DLD1 (cell line): Measurements from ENCODE around the gene GRM7.

ENCODE experiments used
- in situ Hi-C: cut with HindIII; loops from 2 replicates; pipeline ENCODE4 v1.10.0; 2017; ENCODE audit warnings: low sequenced_read_pairs

GRM7 gene

DNA sequence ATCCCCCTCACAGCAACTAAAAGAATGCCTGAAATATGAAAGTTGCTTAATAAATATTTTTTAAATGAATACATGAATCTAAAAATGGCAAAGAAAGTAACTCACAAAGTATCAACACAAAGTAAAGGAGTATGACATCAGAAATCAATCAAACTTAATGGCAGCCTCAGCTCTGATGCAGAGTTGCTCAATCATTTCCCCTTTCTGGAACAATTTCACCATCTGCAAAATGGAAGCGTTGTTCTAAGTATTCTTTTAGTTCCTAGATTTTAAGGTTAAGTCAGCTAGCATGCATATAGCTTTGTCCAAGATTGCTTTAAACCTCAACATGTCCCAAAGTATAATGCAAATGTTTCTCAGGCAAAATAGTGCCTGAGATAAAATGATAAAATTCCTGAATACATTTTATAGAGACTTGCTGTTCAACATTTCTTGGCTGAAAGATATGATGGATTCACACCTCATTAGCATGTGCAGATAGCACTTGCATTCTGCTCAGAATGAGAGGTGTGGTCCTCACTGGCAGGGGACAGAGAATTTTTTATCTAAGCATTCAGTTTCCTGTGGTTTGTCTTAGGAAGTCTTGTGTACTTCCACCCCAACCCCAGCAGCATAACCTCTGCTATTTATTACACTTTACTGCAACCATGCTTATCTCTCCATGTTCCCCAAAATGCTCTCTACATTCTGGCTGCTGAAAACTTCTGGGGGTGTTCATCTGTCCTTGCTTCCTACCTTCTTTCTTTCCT, 429.3 kb downstream of the GRM7 start:
- in situ Hi-C loops = no loop called here

DNA sequence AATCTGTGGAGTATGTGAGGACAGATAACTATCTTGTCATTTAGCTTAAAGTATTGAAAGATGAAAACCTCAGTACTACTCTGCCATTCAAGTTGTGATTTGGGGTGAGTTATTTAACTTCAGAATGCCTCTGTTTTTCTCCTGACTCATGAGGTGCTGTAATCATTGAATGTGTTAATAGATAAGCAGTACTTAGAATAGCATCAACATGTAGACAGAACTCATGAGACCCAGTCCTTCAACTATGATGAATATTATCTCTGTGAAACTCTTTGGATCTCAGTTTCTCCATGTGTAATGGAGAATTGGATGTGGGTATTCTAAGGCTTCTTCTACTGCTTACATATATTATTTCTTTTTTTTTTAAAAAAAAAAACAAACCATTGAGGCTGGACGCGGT, 431.4 kb downstream of the GRM7 start:
- in situ Hi-C loops = no loop called here

DNA sequence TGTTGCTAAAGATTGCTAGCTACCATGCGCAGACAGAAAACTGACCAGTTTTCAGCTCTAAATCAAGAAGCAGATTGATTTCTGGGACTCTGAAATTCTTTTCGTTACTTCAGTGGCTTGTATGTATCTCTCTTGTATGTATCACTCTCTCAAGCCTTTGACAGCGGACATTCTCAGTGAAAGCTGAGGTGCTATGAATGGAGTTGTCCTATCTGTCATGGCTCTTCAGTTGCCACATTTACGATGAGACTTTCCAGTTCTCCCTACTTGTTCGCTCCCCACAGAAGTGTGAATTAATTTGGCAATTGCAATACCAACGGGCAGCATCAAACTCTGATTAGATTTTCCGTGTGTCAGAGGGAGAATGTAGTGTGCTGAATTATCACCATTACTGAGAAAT, 432.4 kb downstream of the GRM7 start:
- in situ Hi-C loops = no loop called here

DNA sequence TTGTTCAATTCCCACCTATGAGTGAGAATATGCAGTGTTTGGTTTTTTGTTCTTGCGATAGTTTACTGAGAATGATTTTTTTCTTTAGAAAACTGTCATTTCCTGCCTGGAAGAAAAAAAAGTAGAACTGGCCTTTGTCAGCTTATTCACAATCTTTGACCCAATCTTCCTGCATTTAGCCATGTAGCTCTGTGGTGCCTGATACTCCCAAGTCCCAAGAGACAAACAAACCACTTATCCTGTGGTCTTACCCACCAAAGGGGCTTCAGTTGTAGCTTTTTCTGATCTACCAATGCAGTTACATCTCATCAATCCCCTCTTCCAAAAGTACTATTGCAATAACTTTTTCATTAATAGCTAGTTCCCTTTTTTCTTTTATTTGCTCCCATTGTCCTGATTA, 444.6 kb downstream of the GRM7 start:
- in situ Hi-C loops = no loop called here

DNA sequence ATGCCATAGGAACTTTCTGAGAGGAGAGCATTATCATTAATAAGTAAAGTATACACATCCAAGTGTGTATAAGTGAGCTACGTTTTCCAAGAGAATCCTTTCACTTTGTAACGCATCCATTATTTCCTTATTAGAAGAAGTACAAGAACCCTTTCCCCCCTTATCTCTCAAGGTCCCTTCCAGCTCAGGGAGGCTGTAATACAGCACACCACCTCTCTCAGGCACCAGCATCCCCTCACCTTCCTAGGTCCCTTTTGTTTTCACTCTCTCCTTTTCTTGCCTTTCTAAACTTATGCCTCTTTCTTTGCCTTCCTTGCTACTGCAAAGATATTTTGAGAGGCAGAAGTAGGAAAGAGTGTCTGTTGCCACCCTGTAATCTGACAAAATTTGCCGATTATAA, 446.0 kb downstream of the GRM7 start:
- in situ Hi-C loops = no loop called here

DNA sequence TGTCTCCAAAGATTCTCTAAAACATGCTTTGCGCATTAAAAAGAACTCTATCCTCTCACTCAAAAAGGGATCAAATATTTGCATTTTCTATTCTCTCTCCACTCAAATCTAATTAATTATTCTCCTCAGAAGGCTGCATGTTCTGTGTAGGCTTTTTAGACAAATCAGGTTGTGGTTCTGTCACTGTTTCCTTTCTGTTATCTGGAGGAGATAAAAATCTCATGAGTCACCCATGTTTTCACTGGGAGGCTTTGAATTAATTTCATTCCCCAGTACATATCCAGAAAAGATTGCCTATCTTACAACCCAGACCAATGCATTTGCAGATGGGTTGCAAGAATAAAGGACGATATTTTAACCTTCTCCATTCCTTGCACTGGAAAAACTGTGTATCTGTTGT, 446.5 kb downstream of the GRM7 start:
- in situ Hi-C loops = no loop called here

DNA sequence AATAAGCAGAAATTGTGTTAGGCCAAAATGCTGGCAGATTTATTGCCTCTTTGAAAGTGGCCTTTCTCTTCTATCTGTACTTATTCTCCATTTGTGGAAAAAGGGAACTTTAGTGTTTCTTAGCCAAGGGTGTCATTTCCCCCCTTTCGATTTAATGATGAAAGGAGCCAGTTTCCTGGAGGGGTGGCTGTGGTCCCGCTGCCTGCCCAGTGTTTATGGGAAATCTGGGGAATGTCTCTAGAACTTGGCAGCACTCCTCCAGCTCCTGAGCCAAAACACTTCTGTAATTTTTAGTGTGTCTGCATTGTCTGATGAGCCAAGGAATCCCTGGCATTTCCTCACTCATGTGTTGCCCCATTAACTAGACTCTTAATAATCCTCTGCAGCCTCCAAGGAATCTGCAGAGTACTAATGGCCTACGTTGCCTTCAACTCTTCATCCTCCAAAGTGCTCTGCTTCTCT, 448.8 kb downstream of the GRM7 start:
- in situ Hi-C loops = no loop called here

DNA sequence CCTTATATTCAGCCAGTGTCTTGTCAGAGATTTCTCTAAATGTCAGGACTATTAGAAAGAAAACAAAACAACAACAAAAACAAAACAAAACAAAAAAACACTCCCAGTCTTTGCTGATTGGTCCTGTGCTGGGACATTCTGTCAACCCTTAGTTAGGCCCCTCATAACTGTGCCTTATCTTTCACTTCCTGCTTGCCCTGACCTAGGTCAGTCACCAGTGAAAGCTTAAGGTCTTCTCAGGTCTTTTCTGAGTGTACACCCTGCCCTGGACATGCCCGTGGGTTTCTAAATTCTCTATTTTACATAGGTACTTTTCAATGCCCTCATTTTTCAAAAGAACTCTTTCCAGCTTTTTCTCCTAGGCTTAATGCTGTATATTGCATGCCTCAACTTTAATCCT, 454.1 kb downstream of the GRM7 start:
- in situ Hi-C loops = no loop called here

DNA sequence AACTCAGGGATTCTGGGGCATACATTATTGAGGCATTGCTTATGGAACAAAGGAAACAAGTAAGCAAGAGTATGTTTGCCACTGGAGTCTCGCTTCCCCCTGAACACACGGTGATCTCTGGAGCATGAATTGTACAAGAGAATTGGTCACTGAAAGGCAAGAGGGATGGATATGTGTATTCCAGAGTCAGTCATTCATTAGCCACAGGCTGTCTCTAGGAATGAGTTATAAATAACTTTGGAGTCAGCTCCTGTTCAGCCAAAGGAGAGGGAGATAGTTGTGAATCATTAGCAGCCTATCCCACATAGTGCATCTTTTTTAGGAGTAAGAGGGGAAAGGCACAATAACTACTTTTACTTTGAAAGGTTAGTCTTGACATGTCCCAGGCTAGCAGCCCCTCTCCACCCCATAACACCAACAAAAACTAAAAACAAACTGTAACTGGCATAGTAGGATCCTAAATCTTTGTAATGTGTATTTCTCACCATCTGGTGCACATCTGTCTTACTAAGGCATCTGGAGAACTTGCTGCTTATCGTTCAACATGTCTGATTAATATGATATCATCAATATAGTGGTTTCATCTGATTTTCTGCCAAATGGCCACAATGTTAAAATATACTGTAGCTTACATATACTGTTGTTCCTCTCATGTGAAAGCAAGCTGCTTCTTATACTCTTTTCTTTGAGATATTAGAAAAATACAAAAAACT, 462.2 kb downstream of the GRM7 start:
- in situ Hi-C loops = no loop called here

DNA sequence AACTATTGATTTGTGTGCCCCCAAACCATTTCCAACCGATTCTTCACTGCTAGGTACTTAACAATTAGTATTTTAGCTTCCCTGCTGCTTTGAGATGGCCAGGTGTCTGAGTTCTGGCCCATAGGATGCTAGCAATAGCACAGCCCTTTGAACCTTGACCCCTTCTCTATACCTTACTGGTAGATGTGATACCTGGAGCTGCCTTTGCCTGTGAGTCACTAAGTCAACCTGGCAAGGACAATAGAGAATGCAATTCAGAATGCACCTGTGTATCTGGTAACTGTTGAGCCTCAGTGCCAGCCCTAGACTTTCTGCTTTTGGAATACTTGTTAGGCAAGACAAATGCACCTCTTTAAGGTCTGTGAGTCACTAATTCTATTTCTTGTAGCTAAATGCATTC, 467.4 kb downstream of the GRM7 start:
- in situ Hi-C loops = no loop called here

DNA sequence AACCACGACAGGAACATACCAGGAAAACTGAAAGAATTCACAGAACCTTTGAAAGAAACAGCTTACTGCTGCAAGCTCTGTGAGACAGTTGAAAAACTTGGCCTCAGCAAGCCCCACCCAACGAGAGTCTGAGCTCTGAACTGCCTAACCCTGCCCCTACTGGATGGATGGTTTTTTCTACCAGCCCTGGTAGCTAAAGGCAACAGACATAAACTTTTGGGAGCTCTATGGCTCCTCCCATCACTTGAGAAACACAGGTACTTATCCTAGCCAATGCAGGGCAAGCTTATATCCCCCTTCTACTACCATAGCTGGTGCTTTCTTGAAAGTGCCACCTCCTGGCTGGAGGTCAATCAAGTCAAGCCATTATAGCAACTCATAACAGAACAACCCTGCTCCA, 471.8 kb downstream of the GRM7 start:
- in situ Hi-C loops = no loop called here

DNA sequence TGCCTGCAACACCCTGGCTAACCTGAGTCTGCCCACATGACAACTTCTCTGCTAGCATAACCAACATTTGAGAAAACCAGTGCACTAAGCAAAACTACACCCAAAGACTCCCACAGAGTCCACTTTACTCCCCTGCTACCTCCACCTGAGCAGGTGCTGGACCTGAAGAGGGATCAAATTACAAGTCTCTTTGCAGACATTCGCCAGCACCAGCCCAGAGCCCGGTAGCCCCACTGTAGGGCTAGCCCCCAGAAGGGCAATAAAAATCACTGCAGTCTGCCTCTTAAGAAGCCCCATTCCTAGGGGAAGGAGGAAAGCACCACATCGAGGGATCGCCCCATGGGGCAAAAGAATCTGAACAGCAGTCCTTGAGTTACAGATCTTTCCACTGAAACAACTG, 472.2 kb downstream of the GRM7 start:
- in situ Hi-C loops = no loop called here

DNA sequence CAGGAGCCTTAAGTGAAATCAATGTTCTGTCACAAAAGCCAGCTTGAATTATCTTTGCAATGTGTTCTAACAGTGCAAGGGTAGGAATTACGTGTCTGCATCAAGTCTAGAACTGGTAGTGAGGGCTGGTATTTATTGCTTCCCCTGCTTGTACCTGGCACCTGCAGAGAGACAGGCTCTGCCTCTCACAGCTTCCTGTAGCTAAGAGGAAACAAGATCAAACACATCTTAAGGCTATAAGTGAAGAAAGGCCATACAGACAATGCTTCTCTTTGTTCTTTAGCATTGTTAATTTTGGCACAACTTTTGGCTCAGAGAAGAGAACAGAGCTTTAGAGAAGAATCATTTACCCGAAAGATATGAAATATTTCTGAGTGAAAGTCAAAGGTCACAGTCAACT, 479.9 kb downstream of the GRM7 start:
- in situ Hi-C loops = no loop called here

DNA sequence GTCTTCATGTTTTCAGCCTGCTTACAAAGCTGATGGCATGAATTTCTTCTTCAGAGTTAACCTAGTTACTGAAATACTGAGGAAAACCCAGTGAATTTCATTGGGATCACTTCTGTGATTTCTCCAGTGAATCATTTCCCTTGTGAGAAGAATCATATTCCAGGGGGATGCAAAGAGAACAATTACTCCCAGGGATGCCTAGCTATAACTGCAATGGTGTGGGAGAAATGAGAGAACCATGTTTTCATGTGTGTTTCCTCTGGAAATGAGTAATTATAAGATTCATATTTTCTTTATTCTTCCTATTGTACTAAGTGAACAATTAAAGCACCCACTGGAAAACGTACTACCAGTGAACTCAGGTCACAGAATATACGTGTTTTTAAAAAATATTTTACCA, 485.4 kb downstream of the GRM7 start:
- in situ Hi-C loops = no loop called here

DNA sequence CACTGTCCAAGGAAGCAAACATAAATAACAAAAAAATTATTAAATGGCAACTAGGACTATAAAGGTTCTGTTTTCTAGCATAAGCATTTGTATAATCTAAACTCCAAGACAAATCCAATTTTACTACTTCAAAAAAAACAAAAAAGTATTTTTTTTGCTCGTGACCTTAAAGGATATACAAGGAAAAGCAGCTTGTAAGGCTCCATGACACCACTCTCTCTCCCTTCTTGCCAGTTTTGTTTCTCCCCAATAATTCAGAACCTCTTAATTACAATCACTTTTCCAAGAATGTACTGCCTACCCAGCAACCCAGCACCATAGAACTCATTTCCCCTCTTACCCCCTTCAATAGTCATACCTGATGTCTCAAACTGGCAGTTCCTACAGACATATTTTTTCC, 496.2 kb downstream of the GRM7 start:
- in situ Hi-C loops = no loop called here

DNA sequence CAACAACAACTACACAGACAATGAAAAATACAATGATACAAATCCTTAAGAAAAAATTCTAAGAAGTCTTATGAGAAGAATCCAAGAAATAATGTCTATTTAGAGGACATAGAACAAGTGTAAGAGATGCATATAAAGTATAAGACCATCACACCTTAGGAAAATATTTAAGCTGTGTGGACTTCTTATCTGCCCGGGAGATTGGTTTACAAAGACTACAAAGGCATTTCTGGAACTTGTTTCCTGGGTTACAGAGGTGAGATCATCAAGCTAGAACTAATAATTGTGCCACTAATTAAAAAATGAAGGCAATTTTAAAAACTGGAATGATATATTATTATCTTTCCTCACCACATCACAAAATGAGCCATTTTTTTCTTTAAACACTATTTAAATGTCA, 507.1 kb downstream of the GRM7 start:
- in situ Hi-C loops = no loop called here

DNA sequence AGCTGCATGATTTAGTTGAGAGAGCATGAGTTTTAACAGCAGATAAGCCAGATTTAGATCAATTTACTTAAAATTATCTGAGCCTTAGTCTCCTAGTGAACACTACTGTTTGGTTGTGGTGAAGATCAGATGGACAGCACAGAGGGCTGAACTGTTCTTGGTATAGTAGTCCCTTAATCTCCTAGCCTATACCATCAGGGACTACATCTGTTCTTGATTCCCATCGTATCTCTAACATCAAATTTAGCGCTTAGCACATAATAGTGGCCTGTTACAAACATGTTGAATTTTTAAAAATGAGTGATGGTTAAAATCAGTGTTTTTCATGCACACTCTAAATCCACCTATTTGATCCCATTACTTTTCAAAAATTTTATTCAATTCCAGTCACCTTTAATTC, 507.7 kb downstream of the GRM7 start:
- in situ Hi-C loops = no loop called here

DNA sequence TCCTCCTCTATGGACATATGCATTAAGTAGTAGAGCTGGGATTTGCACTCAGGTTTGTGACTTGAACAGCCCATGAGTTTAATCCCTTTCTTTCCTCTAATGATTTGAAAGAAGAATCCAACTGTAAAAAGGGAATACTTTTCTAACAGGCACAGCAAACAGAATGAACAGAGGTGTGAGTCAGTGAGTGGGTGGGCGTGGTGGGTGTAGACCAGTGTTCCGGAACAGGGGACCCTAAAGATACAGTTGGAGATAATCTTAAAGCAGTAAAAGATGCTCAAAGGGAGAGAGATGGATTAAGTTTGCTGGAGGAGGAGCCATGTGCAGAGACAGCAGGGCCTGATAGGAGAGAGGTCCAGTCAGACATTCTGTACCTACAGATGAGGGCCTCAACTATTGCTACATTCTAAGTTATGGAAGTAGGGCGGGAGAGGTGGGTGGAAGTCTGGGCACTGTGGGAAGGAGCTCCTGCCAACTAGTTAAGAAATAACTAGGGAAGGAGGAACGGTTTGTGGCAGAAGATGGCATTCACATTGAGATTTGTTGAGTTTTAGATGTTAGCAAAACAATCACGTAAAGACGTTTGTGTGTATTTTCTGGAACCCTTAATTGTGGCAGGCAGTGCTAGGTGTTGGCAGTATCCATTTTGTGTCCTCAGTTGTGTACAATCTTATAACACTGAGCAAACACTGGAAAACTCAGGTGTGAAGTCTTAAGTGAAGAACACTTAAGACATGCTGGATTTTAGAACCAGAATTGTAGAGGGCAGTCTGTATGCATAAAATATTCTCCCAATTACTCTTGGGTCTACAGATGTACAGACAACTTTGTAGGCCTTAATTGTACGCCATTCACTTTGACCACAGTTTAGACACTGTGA, 511.0 kb downstream of the GRM7 start:
- in situ Hi-C loops = no loop called here

DNA sequence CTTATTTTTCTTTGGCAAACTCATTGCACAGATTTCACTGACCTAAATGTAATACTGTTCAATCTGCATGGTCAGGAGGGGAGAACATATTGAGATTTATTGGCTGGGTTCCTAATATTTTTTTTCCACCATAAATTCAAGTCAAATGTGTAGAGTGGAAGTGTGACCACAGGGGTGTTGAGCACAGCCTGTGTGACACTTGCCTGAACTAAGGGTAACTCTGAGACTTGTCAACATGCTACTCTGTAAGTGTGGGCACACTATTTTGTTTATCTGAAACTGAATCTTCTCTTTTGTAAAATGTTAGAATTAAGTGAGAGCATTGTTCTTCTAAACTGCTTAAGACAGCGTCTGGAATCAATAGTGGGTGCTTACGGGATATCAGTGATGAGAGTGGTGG, 516.2 kb downstream of the GRM7 start:
- in situ Hi-C loops = no loop called here

DNA sequence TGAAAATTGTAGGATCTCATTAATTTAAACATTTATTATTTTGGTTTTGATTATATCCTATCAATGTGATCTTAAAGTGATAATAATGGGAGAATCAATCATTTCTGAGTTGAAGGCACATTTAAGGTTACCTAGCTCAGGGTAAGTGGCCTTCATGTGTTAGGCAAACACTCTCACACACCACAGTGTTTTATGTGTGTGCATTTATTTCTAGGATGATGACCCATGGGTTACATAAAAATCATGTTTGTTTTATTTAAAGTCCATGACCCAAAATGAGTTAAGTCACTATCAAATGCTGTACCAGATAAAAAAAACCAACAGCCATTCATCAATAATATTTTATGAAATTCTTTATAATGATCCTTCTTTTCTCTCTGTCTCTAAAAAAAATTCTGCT, 520.8 kb downstream of the GRM7 start:
- in situ Hi-C loops = no loop called here

DNA sequence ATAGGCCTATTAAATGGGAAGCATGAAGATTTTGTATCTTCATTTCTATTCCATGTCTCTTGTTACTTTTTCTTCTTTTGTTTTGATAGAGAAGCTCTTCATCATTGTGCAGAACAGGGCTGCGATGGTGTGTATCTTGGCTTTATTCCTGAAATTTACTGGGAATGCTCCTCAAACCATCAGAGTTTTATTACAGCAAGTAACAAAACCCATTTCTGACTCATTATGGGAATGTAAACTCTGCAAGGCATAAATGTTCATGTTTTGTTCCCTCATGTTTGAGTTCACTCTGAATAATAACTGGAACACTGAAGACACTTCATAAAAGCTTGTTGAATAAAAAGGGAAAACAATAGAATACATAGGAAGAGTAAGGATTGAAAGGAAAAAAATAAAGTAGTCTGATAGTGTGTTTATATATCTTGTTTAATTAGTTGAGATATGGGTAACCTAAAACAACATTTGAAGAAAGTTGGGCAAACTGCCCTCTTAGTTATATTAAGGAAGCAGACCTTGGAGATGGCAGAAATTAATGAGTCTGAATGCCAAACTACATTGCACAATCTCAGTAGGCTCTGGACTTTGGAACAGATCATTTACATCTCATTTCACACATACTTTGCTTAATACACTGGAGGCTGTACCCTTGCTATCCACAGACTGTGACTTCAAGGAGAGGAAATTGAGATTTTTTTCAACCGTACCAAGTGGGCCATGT, 521.5 kb downstream of the GRM7 start:
- in situ Hi-C loops = no loop called here
